Measurements from ENCODE around the gene MID1.
"Not testable (repeated sequence)": the region's sequence is repeated elsewhere in the genome, so short reads cannot be mapped to it uniquely, and the experiment has no call there.

The MID1 gene

DNA sequence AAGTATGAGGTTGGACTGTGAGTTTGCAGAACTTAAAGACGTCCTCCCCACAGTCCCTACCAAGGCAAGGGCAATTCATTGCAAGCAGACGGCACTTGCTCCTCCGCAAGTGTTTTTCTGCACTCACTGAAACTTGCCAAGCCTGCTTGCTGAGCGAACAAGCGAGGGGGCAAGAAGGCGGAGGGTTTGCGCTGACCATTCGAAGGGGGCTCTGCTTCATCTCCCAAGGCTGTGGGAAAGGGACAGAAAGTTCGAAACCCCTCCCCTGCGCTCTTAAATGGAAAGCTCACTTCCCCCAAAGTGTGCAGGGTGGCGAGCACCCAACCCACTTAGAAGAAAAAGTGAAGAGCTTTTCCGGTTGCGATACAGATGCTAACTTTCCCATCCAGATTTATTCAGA is 1.4 kb downstream of the MID1 start:
- DNase-seq (ENCODE audit: extremely low spot score, insufficient read length, low read depth) (no peak), FAIRE-seq (no peak)

DNA sequence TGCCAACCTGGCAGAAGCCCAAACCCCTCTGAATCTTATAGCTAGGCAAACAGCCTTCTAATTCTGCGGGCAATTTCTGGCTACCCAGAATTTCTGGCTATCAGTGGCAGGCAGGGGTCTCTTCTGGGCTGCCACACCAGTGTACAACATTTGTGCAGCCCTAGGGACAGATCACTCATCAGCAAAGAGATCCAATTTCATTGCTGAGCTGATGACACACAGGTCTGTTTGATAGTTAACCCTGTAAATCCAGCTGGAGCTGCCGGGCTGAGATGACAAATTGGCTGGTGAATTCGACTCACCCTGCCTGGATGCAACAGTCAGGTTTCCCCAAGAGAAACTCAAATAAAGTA is 2.4 kb downstream of the MID1 start:
- no peak for DNase-seq (ENCODE audit: extremely low spot score, insufficient read length, low read depth)

DNA sequence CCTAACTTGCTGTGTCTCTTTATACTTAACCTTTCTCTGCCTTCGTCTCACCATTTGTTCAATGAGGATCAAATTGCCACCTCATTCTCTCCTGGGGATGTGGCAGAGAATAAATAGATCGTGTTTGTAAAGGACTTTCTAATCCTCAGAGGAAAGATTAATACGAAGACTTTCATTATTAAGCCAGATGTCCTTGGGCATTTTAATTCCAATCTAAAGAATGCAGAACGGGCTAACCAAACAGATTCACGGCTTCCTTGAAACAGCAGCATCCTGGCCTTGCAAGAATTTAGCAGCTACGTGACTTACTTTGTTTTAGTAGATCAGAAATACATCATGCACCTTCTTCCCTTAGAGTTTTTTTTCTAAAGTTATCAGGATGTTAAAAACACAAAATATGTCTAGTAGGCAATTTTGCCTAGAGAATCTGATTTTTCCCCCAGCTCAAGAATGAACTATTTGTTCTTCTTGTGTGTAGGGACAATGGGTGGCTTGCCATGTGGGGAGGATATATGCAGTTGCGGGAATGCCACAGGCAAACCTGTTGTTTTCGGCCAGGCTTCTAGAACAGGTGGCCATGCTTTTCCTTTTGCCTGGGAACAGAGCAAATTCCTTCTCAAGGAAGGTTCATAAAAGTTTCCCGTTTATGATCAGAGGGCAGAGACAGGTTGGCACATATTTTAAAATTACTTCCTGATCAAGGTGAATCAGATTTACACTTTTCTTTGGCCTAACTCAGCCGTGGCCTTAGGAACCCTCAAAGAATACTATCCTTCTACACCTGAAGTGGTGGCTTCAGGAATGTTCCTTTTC is 3.0 kb downstream of the MID1 start:
- FAIRE-seq, result no peak
- DNase-seq (ENCODE audit: extremely low spot score, insufficient read length, low read depth), result no peak

More for the DNA sequence above, 2.4 kb downstream of the MID1 start:
- FAIRE-seq, result no peak

DNA sequence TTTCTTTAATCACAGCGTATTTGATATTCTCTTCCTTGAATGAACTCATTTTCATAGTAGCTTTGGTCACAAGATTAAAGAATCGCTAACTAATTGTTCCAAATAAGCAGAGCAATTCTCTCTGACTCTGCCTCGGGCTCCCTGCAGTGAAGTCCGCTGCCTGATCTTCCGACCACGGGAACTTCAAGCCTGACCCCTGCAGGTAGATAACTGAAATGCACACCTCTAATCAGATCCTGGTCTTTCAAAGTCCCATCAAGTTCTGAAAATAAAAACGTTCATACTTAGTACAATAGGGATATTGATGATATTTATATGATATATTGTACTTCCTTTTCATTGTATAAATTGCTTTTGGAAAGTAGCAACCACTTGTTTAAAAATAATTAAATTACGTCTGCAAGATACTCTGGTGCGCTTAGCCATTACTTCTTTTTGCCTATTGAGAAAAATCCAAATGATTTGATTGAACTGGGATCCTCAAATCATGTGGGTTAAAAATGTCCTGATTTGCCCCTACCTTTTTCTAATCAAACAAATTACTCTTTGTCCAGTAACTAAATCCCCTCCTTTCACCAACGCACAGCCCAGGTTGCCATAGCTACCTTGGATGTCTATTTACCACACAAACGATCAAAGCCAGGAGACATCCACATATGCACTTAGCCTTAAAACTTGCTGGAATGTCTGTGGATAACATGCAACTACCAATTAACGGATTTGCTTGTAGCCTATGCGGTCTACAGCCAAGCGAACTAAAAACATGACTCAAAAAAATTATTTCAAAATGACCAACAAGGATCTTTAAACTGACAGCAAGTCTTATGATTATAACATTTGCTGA is 4.2 kb downstream of the MID1 start:
- DNase-seq (ENCODE audit: extremely low spot score, insufficient read length, low read depth) (no peak), FAIRE-seq (no peak)

DNA sequence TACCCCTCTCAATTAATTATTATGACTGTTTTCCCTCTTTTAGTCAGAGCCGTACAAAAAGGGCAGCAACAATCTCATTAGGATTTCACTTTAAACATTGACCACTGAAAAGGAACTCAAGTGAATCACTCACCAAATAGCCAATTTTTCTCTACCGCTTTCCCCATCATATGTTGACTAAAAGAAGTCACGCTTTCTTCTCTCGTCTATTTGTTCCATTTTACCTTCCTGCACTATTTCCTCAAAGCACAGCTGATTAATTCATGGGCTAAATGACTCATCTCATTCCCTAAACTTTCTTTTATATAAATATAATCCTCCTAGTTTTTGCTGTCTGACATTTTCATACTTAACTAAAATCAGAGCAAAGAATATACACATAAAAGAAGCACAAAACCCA is 8.2 kb downstream of the MID1 start:
- no peak for FAIRE-seq

DNA sequence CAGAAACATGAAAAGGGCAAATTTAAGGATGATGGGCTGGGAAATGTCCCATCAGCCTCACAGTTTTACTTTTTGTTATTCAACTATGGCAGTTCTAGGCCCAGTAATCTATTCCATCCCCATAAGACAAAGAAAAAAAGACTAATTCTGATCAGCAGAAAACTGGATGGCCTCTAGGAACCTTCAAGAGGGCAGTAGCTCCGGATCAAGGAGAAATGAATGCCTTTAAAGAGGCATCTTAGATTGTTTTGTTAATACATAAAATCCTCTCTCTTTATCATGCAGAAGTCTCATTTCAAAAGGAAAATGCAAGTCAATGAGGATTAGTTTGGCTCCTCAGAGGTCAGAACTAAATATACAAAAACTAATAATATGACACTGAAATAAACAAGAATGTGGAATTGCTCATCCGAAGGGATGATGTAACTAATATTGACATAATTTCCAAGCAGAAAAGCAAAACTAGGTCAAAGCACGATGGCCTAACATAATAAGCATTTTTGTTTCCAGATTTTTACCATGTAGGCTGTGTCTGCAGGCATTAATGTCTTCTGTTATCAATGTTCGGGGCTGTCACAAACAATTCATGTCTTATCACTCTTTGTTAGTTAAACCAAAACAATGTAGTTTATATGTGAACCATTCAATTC is 8.8 kb downstream of the MID1 start:
- no peak for FAIRE-seq
- no peak for DNase-seq (ENCODE audit: extremely low spot score, insufficient read length, low read depth)

More for the DNA sequence above, 8.2 kb downstream of the MID1 start:
- DNase-seq (ENCODE audit: extremely low spot score, insufficient read length, low read depth), result no peak

DNA sequence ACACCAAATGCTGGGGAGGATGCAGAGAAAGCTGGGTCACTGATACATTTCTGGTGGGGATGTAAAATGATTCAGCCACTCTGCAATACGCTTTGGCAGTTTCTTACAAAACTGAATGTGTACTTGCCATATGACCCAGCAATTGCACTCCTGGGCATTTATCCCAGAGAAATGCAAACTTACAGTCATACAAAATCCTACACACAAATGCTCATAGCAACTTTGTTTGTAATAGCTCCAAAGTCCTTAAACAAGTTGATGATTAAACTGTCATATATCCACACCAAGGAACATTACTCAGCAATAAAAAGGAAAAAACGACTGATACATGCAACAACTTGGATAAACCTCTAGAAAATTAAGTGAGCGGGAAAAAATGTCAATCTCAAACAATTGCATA is 12.3 kb downstream of the MID1 start:
- FAIRE-seq, result no peak
- no peak for DNase-seq (ENCODE audit: extremely low spot score, insufficient read length, low read depth)

DNA sequence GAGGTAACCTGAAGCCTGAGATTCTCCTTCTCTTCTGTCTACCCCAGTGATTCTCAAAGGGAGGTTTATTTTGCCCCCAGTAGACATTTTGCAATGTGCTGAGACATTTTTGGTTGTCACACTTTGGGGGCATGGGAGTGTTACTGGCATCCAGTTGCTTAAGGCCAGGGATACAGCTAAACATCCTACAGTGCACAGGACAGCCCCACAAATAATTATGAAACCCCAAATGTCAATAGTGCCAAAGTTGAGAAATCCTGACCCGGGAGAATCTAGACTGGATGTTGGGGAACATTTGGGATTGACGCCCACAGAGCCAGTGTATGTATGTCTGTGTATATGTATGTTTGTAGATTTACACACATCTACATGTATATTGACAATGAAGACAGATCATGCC is 13.2 kb downstream of the MID1 start:
- FAIRE-seq (no peak), DNase-seq (ENCODE audit: extremely low spot score, insufficient read length, low read depth) (no peak)

DNA sequence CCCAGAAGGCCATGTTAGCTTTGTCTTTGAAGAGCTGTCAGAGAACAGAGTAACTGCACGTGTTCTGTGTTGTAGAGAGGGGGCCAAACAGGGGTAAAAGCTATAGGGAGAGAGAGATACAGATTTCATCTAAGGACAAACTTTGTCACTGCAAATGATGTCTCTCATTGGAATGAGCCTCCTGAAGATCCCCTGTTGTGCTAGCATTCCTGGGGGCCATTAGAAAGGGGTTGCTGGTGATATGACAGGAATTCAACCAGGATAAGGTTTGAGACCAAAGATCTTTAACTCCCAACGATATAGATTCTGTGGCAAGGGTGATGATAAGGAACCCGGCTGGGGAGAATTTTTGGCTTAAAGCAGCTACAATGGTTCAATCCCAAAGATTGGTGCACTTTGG is 16.8 kb downstream of the MID1 start:
- FAIRE-seq (no peak), DNase-seq (ENCODE audit: extremely low spot score, insufficient read length, low read depth) (no peak)

DNA sequence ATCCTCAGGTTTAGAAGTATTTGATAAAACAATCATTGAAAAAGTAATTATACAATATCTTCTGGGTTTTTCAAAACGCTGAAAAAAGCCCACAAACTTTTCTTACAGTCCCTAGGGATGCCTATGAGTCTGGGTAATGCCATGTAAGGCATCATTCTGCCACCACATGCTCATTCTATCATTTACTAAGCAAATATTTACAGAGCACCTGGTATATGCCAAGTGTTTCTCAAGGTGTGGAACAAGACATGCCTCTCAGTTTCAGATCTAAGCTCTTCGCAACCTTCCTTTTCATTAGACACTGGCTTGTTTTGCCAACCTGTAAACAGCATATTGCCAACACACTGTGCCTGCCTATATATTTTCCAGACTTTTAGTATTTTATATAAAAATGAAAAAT is 17.7 kb downstream of the MID1 start:
- FAIRE-seq (no peak), DNase-seq (ENCODE audit: extremely low spot score, insufficient read length, low read depth) (no peak)

DNA sequence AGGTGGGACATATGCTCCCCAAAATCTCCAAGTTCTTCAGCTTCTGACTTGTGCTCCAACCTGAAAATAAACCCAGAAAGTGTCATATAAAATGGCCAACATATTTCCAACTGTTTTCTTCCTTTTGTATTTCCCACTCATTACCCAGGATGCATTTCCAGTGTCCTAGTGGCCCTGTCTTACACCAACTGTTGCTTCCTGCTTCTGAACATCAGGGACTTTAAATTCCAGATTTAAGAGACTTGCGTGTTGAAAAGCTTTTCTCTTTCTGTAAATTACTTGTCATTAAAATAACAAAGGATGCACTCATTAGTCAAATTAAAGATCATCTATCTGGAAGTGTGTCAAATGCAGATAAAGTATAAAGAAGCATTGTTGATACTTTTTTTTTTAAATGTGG is 19.9 kb downstream of the MID1 start:
- no peak for FAIRE-seq
- no peak for DNase-seq (ENCODE audit: extremely low spot score, insufficient read length, low read depth)

DNA sequence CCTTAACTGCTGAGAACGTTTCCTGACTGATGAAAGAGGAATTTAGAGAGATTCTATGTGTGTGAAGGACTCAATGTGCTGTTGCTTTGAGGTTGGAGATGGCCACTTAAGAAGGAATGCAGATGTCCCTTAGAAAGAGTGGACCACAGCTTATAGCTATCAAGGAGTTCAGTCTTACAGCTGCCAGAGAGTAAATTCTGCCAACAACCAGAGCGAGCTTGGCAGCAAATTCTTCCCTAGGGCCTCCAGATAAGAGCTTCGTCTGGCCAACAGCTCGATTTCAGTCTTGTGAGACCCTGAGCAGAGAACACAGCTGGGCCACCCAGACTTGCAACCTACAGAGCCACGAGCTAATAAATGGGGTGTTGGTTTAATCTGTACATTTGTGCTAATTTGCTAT is 21.8 kb downstream of the MID1 start:
- FAIRE-seq, result no peak
- DNase-seq (ENCODE audit: extremely low spot score, insufficient read length, low read depth), result no peak

DNA sequence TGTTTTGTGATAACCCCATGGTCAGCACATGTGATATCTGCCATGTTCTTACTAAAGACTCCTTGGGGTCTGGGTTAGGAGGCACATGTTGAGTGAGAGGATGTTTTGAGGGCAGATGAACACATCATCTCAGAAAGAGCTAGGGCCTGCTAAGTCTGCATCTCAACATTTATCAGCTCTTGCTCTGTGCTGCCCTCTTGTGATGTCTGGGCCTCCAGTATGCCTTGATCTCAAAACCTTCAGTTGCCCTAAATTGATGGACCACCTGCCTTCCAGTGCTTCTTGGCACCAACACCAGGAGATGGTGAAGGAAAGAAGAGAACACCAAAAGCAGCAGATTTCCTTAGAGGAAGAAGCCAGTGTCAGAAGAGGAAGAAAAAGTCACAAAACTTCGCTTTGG is 22.5 kb downstream of the MID1 start:
- no peak for FAIRE-seq

DNA sequence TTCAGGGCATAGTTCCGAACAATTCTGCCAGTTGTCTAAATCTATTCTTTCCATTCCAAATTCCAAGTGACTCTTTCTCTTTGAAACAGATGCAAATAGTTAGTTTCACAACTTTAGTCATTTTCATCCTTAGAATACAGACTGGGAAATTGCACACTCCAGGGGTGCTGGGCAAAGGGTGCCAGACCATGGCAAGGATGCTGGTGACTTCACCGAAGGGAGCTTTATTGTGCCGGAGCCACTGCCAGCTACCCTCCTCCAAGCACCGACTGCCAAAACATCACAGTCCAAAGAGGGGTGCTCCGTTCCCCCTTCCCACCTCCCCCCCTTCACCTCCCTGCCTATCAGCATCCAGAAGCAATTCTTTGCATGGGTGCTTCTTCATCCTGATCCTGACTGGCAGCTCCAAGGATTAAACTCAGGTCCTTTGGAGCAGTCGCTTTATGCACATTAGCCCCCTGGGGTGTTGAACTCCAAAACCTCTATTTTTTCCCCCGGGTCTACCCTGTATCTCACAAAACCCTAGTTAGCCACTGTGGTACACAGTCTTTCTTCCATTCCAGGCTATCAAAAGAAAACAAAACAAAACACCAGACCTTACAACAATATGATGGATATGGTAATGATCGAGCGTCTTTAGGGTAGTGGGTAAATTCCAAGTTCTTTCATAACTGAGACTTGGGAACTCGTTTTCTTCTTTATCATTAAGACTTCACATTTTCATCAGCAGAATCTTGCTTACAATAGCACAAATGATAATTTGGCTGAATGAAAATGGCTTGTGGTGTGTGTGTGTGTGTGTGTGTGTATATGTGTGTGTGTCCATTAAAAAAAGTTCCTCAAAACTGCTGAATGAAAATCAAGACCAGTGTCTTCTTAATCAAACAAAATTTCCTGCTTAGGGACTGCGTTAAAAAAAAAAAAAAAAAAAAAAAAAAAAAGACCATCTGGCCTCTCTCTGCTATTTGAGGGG is 28.7 kb downstream of the MID1 start:
- no peak for DNase-seq (ENCODE audit: extremely low spot score, insufficient read length, low read depth)
- FAIRE-seq, result no peak

More for the DNA sequence above, 22.5 kb downstream of the MID1 start:
- DNase-seq (ENCODE audit: extremely low spot score, insufficient read length, low read depth), result no peak

DNA sequence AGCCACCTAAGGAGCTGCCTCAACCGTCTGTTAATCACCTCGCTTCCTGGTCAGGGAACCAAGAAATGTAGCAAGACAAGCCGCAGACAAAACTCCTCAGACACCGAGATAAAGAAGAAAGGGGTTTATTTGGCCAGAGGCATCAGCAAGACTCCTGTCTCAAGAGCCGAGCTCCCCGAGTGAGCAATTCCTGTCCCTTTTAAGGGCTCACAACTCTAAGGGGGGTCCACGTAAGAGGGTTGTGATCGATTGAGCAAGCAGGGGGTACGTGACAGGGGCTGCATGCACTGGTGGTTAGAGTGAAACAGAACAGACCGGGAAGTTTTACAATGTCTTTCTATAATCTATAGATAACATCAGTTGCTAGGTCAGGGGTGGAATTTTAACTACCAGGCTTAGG is 30.6 kb downstream of the MID1 start:
- DNase-seq (ENCODE audit: extremely low spot score, insufficient read length, low read depth); FAIRE-seq: not testable (repeated sequence)

DNA sequence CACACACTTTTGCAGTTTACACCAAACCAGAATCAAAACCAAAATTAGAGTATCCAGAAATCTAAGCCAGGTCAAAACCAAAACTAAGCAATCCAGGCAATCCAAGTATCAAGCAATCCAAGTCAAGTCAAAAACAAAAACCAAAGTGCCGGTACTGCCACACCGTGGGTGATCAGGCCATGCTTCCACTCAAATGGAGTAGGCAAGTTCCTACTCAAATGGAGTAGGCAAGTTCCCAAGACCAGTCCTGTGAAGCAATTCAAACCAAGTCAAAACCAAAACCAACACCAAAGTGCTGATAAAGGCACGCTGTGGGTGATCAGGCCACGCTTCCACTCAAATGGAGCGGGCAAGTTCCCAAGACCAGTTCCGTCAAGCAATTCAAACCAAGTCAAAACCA is 31.3 kb downstream of the MID1 start:
- no peak for DNase-seq (ENCODE audit: extremely low spot score, insufficient read length, low read depth)
- FAIRE-seq, result no peak

DNA sequence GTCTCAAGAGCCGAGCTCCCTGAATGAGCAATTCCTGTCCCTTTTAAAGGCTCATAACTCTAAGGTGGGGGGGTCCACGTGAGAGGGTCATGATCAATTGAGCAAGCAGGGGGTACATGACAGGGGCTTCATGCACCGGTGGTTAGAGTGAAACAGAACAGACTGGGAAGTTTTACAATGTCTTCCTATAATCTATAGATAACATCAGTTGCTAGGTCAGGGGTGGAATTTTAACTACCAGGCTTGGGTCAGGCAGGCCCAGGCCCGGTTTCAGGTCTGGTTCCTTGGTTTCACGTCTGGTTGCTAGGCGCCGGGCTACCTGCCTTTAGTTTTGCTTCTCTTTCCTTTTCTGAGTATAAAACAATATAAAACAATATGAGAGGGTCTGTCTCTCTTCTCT is 35.5 kb downstream of the MID1 start:
- not testable (repeated sequence) for FAIRE-seq; DNase-seq (ENCODE audit: extremely low spot score, insufficient read length, low read depth)

DNA sequence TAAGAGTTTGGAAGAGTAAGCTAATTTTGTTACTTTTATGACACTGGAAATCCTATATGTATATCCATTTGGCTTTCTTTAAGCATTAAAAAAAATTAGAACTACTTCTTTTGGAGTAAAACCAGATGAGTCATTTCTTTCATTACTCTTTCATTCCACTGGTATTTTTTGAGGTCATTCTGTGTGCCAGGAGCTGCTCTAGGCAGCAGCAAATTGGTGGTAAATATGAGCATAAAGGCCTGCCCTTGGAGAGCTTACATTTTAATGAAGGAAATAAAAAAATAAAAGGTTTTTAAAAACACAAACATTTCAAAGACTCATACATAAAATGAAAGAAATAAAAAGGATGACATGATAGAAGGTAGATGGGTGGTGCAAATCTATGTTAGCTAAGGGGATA is 37.4 kb downstream of the MID1 start:
- DNase-seq (ENCODE audit: extremely low spot score, insufficient read length, low read depth) (no peak), FAIRE-seq (no peak)

DNA sequence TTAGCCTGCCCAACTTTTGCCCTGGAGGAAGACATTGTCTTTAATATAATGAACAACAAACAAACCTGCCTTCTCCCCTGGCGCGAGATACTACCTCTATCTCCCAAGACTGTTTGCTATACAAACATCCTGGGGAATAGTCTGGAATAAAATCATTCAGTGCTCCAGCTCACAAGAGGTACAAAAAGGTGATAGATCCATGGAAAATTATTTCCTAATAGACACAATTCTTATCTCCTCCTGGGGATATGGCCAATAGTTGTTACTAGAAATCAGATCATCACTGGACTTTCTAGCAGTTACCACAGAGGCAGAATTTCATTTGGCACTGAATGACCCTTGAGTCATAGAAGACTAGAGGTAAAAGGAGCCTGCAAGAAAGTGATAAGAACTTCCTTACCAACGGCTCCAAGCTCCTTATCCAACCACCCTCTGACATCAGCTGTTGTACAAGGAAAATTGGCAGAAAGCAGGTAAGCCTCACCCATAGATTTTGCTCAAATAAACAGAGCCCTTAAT is 38.1 kb downstream of the MID1 start:
- FAIRE-seq (no peak), DNase-seq (ENCODE audit: extremely low spot score, insufficient read length, low read depth) (no peak)
